Measurements from ENCODE around the gene GRIP1.

DNA sequence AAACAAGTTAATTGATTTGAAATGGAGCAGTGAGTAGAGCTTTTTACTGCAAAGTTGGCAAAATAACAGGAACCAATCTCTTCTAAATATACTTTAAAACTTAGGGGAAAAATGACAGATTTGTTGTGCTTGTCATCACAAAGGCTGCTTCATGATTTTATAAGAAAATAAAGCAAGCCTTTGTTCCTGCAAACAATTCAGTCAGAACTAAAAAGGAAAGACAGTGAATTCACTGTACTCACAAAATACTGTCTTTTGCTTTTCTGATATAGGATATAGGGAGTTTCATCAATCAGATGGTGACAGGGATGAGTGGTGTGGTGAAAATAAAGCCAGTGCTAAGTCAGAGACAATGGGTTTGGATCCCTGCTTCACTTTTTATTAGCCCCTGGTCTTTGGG, 250.6 kb downstream of the GRIP1 start:
- TF ChIP-seq, protein P1, sequence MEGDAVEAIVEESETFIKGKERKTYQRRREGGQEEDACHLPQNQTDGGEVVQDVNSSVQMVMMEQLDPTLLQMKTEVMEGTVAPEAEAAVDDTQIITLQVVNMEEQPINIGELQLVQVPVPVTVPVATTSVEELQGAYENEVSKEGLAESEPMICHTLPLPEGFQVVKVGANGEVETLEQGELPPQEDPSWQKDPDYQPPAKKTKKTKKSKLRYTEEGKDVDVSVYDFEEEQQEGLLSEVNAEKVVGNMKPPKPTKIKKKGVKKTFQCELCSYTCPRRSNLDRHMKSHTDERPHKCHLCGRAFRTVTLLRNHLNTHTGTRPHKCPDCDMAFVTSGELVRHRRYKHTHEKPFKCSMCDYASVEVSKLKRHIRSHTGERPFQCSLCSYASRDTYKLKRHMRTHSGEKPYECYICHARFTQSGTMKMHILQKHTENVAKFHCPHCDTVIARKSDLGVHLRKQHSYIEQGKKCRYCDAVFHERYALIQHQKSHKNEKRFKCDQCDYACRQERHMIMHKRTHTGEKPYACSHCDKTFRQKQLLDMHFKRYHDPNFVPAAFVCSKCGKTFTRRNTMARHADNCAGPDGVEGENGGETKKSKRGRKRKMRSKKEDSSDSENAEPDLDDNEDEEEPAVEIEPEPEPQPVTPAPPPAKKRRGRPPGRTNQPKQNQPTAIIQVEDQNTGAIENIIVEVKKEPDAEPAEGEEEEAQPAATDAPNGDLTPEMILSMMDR (IDR thresholded peaks at IDR 0.05; ENCODE audit: low read depth, low read length, poor library complexity, severe bottlenecking), result no peak
- no peak for TF ChIP-seq EZH2phosphoT487 (IDR thresholded peaks at IDR 0.05; ENCODE audit: borderline replicate concordance, low read length)
